HEK293 (cell line): Measurements from ENCODE around the gene IGSF21.

ENCODE experiments used
- SP2 ChIP-seq: fragments of 450-650 bp; formaldehyde crosslinking; IDR thresholded peaks from 2 replicates; pipeline ENCODE4 v1.5.1; 2016; ENCODE audit warnings: missing biosample characterization, missing genetic modification characterization
- ZNF239 ChIP-seq: fragments of 450-650 bp; formaldehyde crosslinking; IDR thresholded peaks from 2 replicates; pipeline ENCODE4 v1.5.1; 2016; ENCODE audit warnings: missing biosample characterization, missing genetic modification characterization
- ZNF416 ChIP-seq: fragments of 450-650 bp; formaldehyde crosslinking; IDR thresholded peaks from 2 replicates; pipeline ENCODE4 v1.5.1; 2016; ENCODE audit warnings: missing biosample characterization, missing genetic modification characterization
- ZNF664 ChIP-seq: fragments of 450-650 bp; formaldehyde crosslinking; IDR thresholded peaks from 2 replicates; pipeline ENCODE4 v1.5.1; 2016; ENCODE audit warnings: missing biosample characterization, missing genetic modification characterization
- TF ChIP-seq, protein P1 (sequence below): fragments of 450-650 bp; formaldehyde crosslinking; IDR thresholded peaks from 2 replicates; pipeline ENCODE4 v1.5.1; 2016; ENCODE audit warnings: missing biosample characterization, missing genetic modification characterization

DNA sequence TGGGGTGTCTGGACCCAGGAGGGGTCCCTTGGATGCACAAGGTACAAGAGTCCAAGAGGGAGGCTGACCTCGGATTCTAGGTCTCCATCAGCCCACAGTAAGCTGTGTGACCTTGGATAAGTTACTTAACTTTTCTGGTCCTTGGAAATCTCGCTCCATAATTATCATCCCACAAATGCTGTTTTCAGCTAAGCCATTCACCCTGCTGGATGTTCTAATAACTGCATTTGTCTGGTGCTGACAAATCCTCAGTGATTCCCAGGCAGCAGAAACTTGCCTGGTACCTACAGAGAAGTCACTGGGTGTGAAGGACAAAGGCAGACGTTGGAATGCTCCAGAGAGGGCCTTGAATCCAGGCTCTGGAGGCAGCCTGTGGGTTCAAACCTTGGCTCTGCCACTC is 89.7 kb downstream of the IGSF21 start:
- TF ChIP-seq, protein P1, sequence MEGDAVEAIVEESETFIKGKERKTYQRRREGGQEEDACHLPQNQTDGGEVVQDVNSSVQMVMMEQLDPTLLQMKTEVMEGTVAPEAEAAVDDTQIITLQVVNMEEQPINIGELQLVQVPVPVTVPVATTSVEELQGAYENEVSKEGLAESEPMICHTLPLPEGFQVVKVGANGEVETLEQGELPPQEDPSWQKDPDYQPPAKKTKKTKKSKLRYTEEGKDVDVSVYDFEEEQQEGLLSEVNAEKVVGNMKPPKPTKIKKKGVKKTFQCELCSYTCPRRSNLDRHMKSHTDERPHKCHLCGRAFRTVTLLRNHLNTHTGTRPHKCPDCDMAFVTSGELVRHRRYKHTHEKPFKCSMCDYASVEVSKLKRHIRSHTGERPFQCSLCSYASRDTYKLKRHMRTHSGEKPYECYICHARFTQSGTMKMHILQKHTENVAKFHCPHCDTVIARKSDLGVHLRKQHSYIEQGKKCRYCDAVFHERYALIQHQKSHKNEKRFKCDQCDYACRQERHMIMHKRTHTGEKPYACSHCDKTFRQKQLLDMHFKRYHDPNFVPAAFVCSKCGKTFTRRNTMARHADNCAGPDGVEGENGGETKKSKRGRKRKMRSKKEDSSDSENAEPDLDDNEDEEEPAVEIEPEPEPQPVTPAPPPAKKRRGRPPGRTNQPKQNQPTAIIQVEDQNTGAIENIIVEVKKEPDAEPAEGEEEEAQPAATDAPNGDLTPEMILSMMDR (tag by site-specific recombination), result no peak
- TF ChIP-seq SP2 (tag by site-specific recombination) (no peak), ZNF664 (tag by site-specific recombination) (no peak), ZNF239 (tag by site-specific recombination) (no peak), ZNF416 (no peak)
